HepG2 (cell line): ENCODE measurements around the gene PCDH17. TPM values are rescaled to one million over a fixed set of nuclear protein-coding genes. Genes with fewer than 3 reads are reported as not detected.

Source experiments
- ATAC-seq: fragments of 200-7000 bp; cut with Tn5 transposase; 3 replicates; pipeline ENCODE4 v1.9.1; 2020; ENCODE audit warnings: mild to moderate bottlenecking, moderate library complexity
- BruUV-seq: library from RNA; stranded (reverse); fragments of 400-500 nt; replicated peaks from 2 replicates; lab custom pipeline; 2021; lab: Mats Ljungman, UMichigan
- CTCF ChIA-PET: fragments of 300-600 bp; formaldehyde crosslinking; extraction: SDS; loops from one replicate; lab custom pipeline; 2021; ENCODE audit warnings: low total read pairs, inconsistent platforms, low intra/inter-chr PET ratio; lab: Yijun Ruan, JAX
- POLR2A ChIA-PET: fragments of 350-600 bp; sonication (Branson Sonifier 250); formaldehyde crosslinking; loops from one replicate; lab custom pipeline; 2020; ENCODE audit warnings: antibody characterized with exemption, inconsistent platforms; lab: Yijun Ruan, JAX
- DNase-seq: peaks from one replicate; pipeline ENCODE4 v3.0.0-alpha.2; 2015; ENCODE audit warnings: low spot score
- FAIRE-seq: peaks from 3 replicates; lab custom pipeline; 2011; peaks lifted over from hg19 to GRCh38; lab: Jason Lieb, UNC
- H2AFZ ChIP-seq: one replicate; pipeline ENCODE4 v1.6.1; 2011; ENCODE audit warnings: low read length, inconsistent platforms
- H3K27ac ChIP-seq: fragments of 300-600 bp; 3 replicates; pipeline ENCODE4 v1.8.0; 2011; ENCODE audit warnings: mixed run types, mild to moderate bottlenecking, mixed read lengths, low read length, inconsistent platforms; ENCODE audit not compliant: insufficient read depth; ENCODE audit errors: extremely low read length
- H3K27me3 ChIP-seq, 2 experiments: fragments of 200-600 bp in 1 of 2; 2 replicates in 1 of 2; 3 replicates in 1 of 2; pipeline versions ENCODE4 v1.6.0 to v1.8.0; 2011; ENCODE audit warnings: low read length in 2 of 2, mild to moderate bottlenecking in 2 of 2, moderate library complexity in 2 of 2, inconsistent platforms in 1 of 2; ENCODE audit not compliant: insufficient read depth in 2 of 2, control insufficient read depth in 1 of 2
- H3K36me3 ChIP-seq, 2 experiments: fragments of 200-600 bp in 1 of 2; replicated peaks in 1 of 2; 2 replicates in 1 of 2; 3 replicates in 1 of 2; pipeline versions ENCODE4 v1.5.1 to v1.8.0; 2011; ENCODE audit warnings: low read length in 2 of 2, inconsistent platforms in 1 of 2; ENCODE audit not compliant: insufficient read depth in 2 of 2, control insufficient read depth in 1 of 2
- H3K4me1 ChIP-seq: 2 replicates; pipeline ENCODE4 v1.5.1; 2012; ENCODE audit warnings: low read length, inconsistent platforms; ENCODE audit not compliant: insufficient read depth
- H3K4me2 ChIP-seq: 2 replicates; pipeline ENCODE4 v1.6.0; 2011; ENCODE audit warnings: low read depth, low read length, inconsistent platforms
- H3K4me3 ChIP-seq, 3 experiments: fragments of 200-600 bp in 1 of 3; sonication (generic), shearing (Covaris generic) in 1 of 3; replicated peaks in 1 of 3; 2 replicates each; pipeline ENCODE4 v1.5.1; 2011 to 2016; ENCODE audit warnings: low read length in 3 of 3, inconsistent platforms in 2 of 3, low read depth in 2 of 3, mild to moderate bottlenecking in 2 of 3, control low read depth in 1 of 3, mixed read lengths in 1 of 3; ENCODE audit not compliant: insufficient read depth in 1 of 3
- H3K79me2 ChIP-seq: one replicate; pipeline ENCODE4 v1.6.1; 2011; ENCODE audit warnings: low read length, inconsistent platforms; ENCODE audit not compliant: insufficient read depth
- H3K9ac ChIP-seq: 2 replicates; pipeline ENCODE4 v1.6.0; 2011; ENCODE audit warnings: mild to moderate bottlenecking, low read depth, low read length, inconsistent platforms; ENCODE audit not compliant: insufficient read depth
- H3K9me3 ChIP-seq: 2 replicates; pipeline ENCODE4 v1.5.1; 2012; ENCODE audit warnings: mild to moderate bottlenecking, low read length
- H4K20me1 ChIP-seq: 2 replicates; pipeline ENCODE4 v1.6.0; 2011; ENCODE audit warnings: inconsistent platforms, mild to moderate bottlenecking, low read length, moderate library complexity; ENCODE audit not compliant: insufficient read depth
- FOXP1 ChIP-seq, 2 experiments: fragments of 450-650 bp in 1 of 2; IDR thresholded peaks; 2 replicates each; pipeline ENCODE4 v1.6.1; 2017 to 2018; ENCODE audit warnings: antibody characterized with exemption in 1 of 2
- MAZ ChIP-seq, 2 experiments: sonication (generic) in 1 of 2; formaldehyde crosslinking in 1 of 2; IDR thresholded peaks; 2 replicates each; pipeline versions ENCODE4 v1.5.0 to v1.6.1; 2012 to 2020; ENCODE audit warnings: low read depth in 2 of 2, mild to moderate bottlenecking in 2 of 2, borderline replicate concordance in 1 of 2, improper control_type of control experiment in 1 of 2, low read length in 1 of 2, missing genetic modification reagents in 1 of 2, moderate library complexity in 1 of 2
- MIXL1 ChIP-seq: IDR thresholded peaks from 2 replicates; pipeline ENCODE4 v1.6.1; 2016
- NFYB ChIP-seq: sonication (generic); formaldehyde crosslinking; IDR thresholded peaks from 2 replicates; pipeline ENCODE4 v1.4.0; 2020; ENCODE audit warnings: missing genetic modification reagents
- NONO ChIP-seq, 2 experiments: fragments of 450-650 bp in 1 of 2; sonication (generic) in 1 of 2; formaldehyde crosslinking in 1 of 2; IDR thresholded peaks in 1 of 2; conservative IDR thresholded peaks in 1 of 2; 2 replicates each; pipeline versions ENCODE4 v1.6.1 to v1.8.0; 2017 to 2022; ENCODE audit warnings: mild to moderate bottlenecking in 1 of 2, missing genetic modification reagents in 1 of 2, moderate library complexity in 1 of 2
- PITX1 ChIP-seq: sonication (generic); formaldehyde crosslinking; IDR thresholded peaks from 2 replicates; pipeline ENCODE4 v1.5.1; 2020; ENCODE audit warnings: mild to moderate bottlenecking, missing genetic modification reagents
- SOX6 ChIP-seq, 2 experiments: fragments of 450-650 bp in 1 of 2; sonication (generic) in 1 of 2; formaldehyde crosslinking in 1 of 2; IDR thresholded peaks; 2 replicates each; pipeline versions ENCODE4 v1.4.0 to v1.6.1; 2017 to 2020; ENCODE audit warnings: antibody characterized with exemption in 1 of 2, mild to moderate bottlenecking in 1 of 2, missing genetic modification reagents in 1 of 2
- ZBTB42 ChIP-seq: sonication (generic); formaldehyde crosslinking; IDR thresholded peaks from 2 replicates; pipeline ENCODE4 v1.5.0; 2020; ENCODE audit warnings: mild to moderate bottlenecking, missing genetic modification reagents
- ZNF207 ChIP-seq: fragments of 450-650 bp; IDR thresholded peaks from 2 replicates; pipeline ENCODE4 v1.6.1; 2016; ENCODE audit warnings: antibody characterized with exemption, borderline replicate concordance
- ZNF3 ChIP-seq: IDR thresholded peaks from 2 replicates; pipeline ENCODE4 v1.7.0; 2017; ENCODE audit warnings: inconsistent platforms
- ZNF30 ChIP-seq: sonication (generic); formaldehyde crosslinking; IDR thresholded peaks from 2 replicates; pipeline ENCODE4 v1.5.0; 2020; ENCODE audit warnings: mild to moderate bottlenecking, missing genetic modification reagents
- ZNF549 ChIP-seq: sonication (generic); formaldehyde crosslinking; IDR thresholded peaks from 2 replicates; pipeline ENCODE4 v1.5.0; 2020; ENCODE audit warnings: missing genetic modification reagents
- ZNF557 ChIP-seq: sonication (generic); formaldehyde crosslinking; IDR thresholded peaks from 2 replicates; pipeline ENCODE4 v1.4.0; 2020; ENCODE audit warnings: missing genetic modification reagents
- ZNF644 ChIP-seq: IDR thresholded peaks from 2 replicates; pipeline ENCODE4 v1.6.1; 2016; ENCODE audit warnings: low read depth
- ZNF749 ChIP-seq: sonication (generic); formaldehyde crosslinking; IDR thresholded peaks from 2 replicates; pipeline ENCODE4 v1.8.0; 2022; ENCODE audit warnings: mild to moderate bottlenecking, missing genetic modification reagents, moderate library complexity, borderline replicate concordance
- WGBS: methylation state at CpG from one replicate; pipeline ENCODE4 v1.1.6; 2017; ENCODE audit warnings: low lambda C conversion rate; 5-methylcytosine and 5-hydroxymethylcytosine counted together
- in situ Hi-C: cut with HindIII; loops from 2 replicates; pipeline ENCODE4 v1.10.0; 2017; ENCODE audit warnings: low pct_unique_long_range_greater_than_20kb; ENCODE audit not compliant: extremely low pct_ligation_motif_present
- intact Hi-C: fragments of 100-400 bp; cut with micrococcal nuclease; formaldehyde crosslinking; loops from one replicate; pipeline ENCODE4 v1.10.0; 2022; ENCODE audit not compliant: unreplicated experiment
- polyA plus RNA-seq, 8 experiments: library from polyadenylated mRNA; depleted of rRNA in 3 of 8; stranded (reverse) in 7 of 8; unstranded in 1 of 8; fragments of >200 nt; fragmentation: Illumina TruSeq in 4 of 8; extraction: Trizol in 4 of 8; gene quantifications; 2 replicates each; pipeline versions ENCODE4 v1.2.1 to v1.2.3, GENCODE V29; 2011 to 2016; ENCODE audit warnings: low read depth in 4 of 8, missing spikeins in 1 of 8, mixed read lengths in 1 of 8; ENCODE audit not compliant: insufficient read depth in 1 of 8
- total RNA-seq, 5 experiments: library from RNA; depleted of rRNA; stranded (reverse); fragments of >200 nt; fragmentation: Illumina TruSeq; extraction: Trizol; gene quantifications; 2 replicates each; pipeline ENCODE4 v1.2.3, GENCODE V29; 2016; ENCODE audit warnings: low read depth in 1 of 5
- TF ChIP-seq, protein P1 (sequence below): IDR thresholded peaks from 2 replicates; pipeline ENCODE4 v1.6.1; 2012; ENCODE audit warnings: low read depth, low read length, improper control_type of control experiment
- TF ChIP-seq, protein P2 (sequence below): sonication (generic); formaldehyde crosslinking; IDR thresholded peaks from 2 replicates; pipeline ENCODE4 v1.8.0; 2022; ENCODE audit warnings: mild to moderate bottlenecking, missing genetic modification reagents, moderate library complexity

Gene PCDH17
- total and polyA plus RNA-seq, 2 of the 13 experiments (the other 11 are each of a cell fraction or from before 2014, with no cell fraction given), result not detected

DNA sequence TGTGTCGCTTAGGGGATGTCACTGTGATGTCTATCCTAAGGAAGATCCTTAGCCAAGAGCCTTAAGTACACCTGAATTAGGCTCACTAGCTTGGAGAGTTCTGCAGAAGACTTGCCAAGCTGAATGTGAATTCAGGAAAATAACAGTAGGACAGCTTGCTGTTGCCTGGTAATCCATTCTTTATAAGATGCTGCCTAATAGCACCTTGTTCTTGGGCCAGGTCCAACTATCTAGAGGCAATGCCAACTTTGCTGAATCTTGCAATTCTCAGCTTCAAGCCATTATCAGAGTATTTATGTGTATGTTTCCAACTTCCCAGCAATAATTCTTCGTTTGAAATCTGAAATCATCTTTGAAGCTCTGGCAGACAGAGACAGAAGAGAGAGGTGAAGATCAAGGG is 102.8 kb downstream of the PCDH17 start:
- Histone ChIP-seq H3K9me3 (no peaks in the 10 kb centered on the region), H3K27me3 (no peaks in the 10 kb centered on the region), H3K4me2 (no peak overlapping the region), H3K27ac (no peak overlapping the region), H2AFZ (no peak overlapping the region), H3K36me3 (no peaks in the 10 kb centered on the region), H3K4me1 (no peaks in the 10 kb centered on the region), H4K20me1 (no peaks in the 10 kb centered on the region), H3K79me2 (no peaks in the 10 kb centered on the region), H3K4me3 (no peak overlapping the region), H3K9ac (no peak overlapping the region)
- FAIRE-seq (no peak), ATAC-seq (no peak), DNase-seq (no peak)
- BruUV-seq, result no TSS peak
- TF ChIP-seq, protein P1, sequence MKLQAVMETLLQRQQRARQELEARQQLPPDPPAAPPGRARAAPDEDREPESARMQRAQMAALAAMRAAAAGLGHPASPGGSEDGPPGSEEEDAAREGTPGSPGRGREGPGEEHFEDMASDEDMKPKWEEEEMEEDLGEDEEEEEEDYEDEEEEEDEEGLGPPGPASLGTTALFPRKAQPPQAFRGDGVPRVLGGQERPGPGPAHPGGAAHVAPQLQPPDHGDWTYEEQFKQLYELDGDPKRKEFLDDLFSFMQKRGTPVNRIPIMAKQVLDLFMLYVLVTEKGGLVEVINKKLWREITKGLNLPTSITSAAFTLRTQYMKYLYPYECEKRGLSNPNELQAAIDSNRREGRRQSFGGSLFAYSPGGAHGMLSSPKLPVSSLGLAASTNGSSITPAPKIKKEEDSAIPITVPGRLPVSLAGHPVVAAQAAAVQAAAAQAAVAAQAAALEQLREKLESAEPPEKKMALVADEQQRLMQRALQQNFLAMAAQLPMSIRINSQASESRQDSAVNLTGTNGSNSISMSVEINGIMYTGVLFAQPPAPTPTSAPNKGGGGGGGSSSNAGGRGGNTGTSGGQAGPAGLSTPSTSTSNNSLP, result no peak
- TF ChIP-seq ZNF30 (no peak), SOX6 (IDR thresholded peaks at IDR 0.05) (no peak), SOX6 (CRISPR knock-in tag; IDR thresholded peaks at IDR 0.05) (no peak), NFYB (CRISPR knock-in tag) (no peak), ZNF207 (no peak), FOXP1 (IDR thresholded peaks at IDR 0.05) (no peak), FOXP1 (CRISPR knock-in tag; IDR thresholded peaks at IDR 0.05) (no peak), ZNF3 (CRISPR knock-in tag) (no peak), NONO (IDR thresholded peaks at IDR 0.05) (no peak), NONO (CRISPR knock-in tag; conservative IDR thresholded peaks at IDR 0.05) (no peak), ZNF644 (CRISPR knock-in tag) (no peak), ZNF557 (CRISPR knock-in tag) (no peak), MAZ (IDR thresholded peaks at IDR 0.05; ENCODE audit: borderline replicate concordance, low read depth, low read length) (no peak), MAZ (CRISPR knock-in tag; IDR thresholded peaks at IDR 0.05; ENCODE audit: low read depth) (no peak), ZNF549 (CRISPR knock-in tag) (no peak), ZBTB42 (no peak), PITX1 (CRISPR knock-in tag) (no peak), ZNF749 (CRISPR knock-in tag) (no peak), MIXL1 (no peak)
- TF ChIP-seq, protein P2, sequence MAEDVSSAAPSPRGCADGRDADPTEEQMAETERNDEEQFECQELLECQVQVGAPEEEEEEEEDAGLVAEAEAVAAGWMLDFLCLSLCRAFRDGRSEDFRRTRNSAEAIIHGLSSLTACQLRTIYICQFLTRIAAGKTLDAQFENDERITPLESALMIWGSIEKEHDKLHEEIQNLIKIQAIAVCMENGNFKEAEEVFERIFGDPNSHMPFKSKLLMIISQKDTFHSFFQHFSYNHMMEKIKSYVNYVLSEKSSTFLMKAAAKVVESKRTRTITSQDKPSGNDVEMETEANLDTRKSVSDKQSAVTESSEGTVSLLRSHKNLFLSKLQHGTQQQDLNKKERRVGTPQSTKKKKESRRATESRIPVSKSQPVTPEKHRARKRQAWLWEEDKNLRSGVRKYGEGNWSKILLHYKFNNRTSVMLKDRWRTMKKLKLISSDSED, result no peak
- WGBS, result 0% methylated on average over 2 of the region's 2 CpGs
- ChIA-PET CTCF (no interaction called here), POLR2A (no interaction called here)
- intact Hi-C loops, result no loop called here
- in situ Hi-C loops, result no loop called here
